ENCODE results near the gene SDHA. TPM values are rescaled to one million over a fixed set of nuclear protein-coding genes. Genes with fewer than 3 reads are reported as not detected.

SDHA gene
- polyA plus RNA-seq, 6 donors from 2014 or later = 145 to 224 (median 180) TPM

DNA sequence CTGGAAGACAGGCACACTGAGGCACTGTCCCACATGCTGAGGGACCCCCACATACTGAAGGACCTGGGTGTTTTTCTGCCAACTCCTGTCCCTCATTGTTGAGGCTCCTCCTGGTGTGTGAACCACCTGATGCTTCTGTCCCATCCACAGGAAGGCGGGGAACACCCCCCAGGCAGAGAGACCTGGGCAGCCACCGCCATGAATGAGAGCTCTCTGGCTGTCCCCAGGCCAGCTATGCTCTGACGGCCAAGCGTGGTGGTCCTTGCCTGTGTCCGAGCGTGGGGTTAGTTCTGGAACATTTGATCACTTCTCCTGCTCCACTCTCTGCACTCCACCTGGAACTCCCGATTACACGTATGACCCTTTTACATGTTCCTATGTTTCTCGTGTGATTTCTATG lies 38.7 kb upstream of the SDHA start:
- no peaks in the 10 kb centered on the region for H3K4me1 Mint-ChIP-seq

GRCh38 chr5:180286-180918 lies 37.7 kb upstream of the SDHA start:
- no peaks in the 10 kb centered on the region for H3K36me3 Mint-ChIP-seq
- H3K27me3 Mint-ChIP-seq = peaks cover 0 to 18% (median 0%) of the 10 kb centered on the region in 3 donors
- DNase-seq (no peak), ATAC-seq (ENCODE audit: low read depth in 2 of 2) (no peak)
- H3K9me3 Mint-ChIP-seq = no peaks in the 10 kb centered on the region
- H3K4me3 Mint-ChIP-seq = no peak overlapping the region
- H3K4me1 Mint-ChIP-seq = no peaks in the 10 kb centered on the region
- H3K27ac Mint-ChIP-seq = peak overlapping the region in 1 of 6 donors; percentile 52

More for the DNA sequence above, 38.7 kb upstream of the SDHA start:
- no peak for DNase-seq
- no peak overlapping the region for H3K27ac Mint-ChIP-seq
- H3K36me3 Mint-ChIP-seq = no peaks in the 10 kb centered on the region
- H3K4me3 Mint-ChIP-seq = no peak overlapping the region
- no peaks in the 10 kb centered on the region for H3K9me3 Mint-ChIP-seq
- no peak for ATAC-seq (ENCODE audit: low read depth in 2 of 2)
- H3K27me3 Mint-ChIP-seq = peaks cover 0 to 18% (median 0%) of the 10 kb centered on the region in 3 donors

DNA sequence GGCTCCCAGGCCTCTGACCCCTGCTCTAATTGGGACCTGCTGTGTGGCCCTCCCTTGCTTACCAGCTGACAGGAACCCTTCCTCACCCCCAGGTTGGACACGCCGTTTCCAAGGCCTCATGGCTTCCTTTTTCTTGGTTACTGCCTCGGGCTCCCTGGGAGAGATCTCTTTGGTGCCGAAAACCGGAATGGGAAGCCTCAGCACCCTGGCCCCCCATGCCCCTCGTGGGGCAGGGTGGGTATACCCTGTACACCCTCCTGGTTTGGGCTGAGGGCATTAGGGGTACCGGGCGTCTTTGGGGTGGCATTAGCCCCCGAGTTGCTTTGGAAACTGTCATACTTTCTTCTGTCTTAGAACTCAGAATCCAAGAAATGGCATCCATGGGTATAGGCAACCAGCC lies 37.0 kb upstream of the SDHA start:
- Mint-ChIP-seq H3K4me3 (no peak overlapping the region), H3K4me1 (no peaks in the 10 kb centered on the region), H3K27ac (peak overlapping the region in 2 of 6 donors; percentile 33 to 52)

GRCh38 chr5:181566-181965 lies 36.6 kb upstream of the SDHA start:
- DNase-seq = no peak
- H3K27ac Mint-ChIP-seq = no peak overlapping the region
- H3K4me3 Mint-ChIP-seq = no peak overlapping the region
- H3K27me3 Mint-ChIP-seq = peaks cover 0 to 18% (median 0%) of the 10 kb centered on the region in 3 donors
- H3K4me1 Mint-ChIP-seq = no peaks in the 10 kb centered on the region
- no peaks in the 10 kb centered on the region for H3K36me3 Mint-ChIP-seq
- ATAC-seq (ENCODE audit: low read depth in 2 of 2) = no peak
- no peaks in the 10 kb centered on the region for H3K9me3 Mint-ChIP-seq

More for the DNA sequence above, 37.0 kb upstream of the SDHA start:
- DNase-seq (no peak), ATAC-seq (ENCODE audit: low read depth in 2 of 2) (no peak)
- peaks cover 0 to 18% (median 0%) of the 10 kb centered on the region in 3 donors for H3K27me3 Mint-ChIP-seq
- H3K9me3 Mint-ChIP-seq = no peaks in the 10 kb centered on the region
- no peaks in the 10 kb centered on the region for H3K36me3 Mint-ChIP-seq

DNA sequence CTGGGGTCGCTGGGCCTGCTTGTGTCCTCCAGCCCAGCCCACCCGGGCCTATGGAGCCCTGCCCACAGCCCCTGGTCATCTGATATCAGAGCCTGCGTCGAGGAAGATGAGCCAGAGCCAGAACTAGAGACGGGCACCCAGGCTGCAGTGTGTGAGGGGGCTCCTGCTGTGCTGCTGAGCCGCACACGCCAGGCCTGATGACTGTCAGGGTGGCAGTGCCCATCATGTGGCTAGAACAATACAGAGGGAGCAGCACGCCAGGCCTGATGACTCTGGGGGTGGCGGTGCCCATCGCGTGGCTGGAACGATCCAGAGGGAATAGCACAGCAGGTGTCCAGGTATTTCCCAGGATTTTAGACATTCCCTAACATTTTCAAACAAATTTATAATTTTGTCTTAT lies 36.0 kb upstream of the SDHA start:
- no peak for ATAC-seq (ENCODE audit: low read depth in 2 of 2)
- Mint-ChIP-seq H3K27me3 (peaks cover 0 to 18% (median 0%) of the 10 kb centered on the region in 3 donors), H3K36me3 (no peaks in the 10 kb centered on the region), H3K4me3 (no peak overlapping the region), H3K27ac (no peak overlapping the region), H3K4me1 (no peaks in the 10 kb centered on the region), H3K9me3 (no peaks in the 10 kb centered on the region)
- no peak for DNase-seq

GRCh38 chr5:184471-184870 lies 33.6 kb upstream of the SDHA start:
- Mint-ChIP-seq H3K4me3 (no peak overlapping the region), H3K9me3 (no peaks in the 10 kb centered on the region), H3K4me1 (peaks cover 7 to 10% (median 7%) of the 10 kb centered on the region in 3 donors), H3K27me3 (peaks cover 5 to 15% (median 5%) of the 10 kb centered on the region in 3 donors), H3K27ac (peak overlapping the region in 1 of 6 donors; percentile 26), H3K36me3 (no peaks in the 10 kb centered on the region)
- DNase-seq (no peak), ATAC-seq (ENCODE audit: low read depth in 2 of 2) (no peak)

DNA sequence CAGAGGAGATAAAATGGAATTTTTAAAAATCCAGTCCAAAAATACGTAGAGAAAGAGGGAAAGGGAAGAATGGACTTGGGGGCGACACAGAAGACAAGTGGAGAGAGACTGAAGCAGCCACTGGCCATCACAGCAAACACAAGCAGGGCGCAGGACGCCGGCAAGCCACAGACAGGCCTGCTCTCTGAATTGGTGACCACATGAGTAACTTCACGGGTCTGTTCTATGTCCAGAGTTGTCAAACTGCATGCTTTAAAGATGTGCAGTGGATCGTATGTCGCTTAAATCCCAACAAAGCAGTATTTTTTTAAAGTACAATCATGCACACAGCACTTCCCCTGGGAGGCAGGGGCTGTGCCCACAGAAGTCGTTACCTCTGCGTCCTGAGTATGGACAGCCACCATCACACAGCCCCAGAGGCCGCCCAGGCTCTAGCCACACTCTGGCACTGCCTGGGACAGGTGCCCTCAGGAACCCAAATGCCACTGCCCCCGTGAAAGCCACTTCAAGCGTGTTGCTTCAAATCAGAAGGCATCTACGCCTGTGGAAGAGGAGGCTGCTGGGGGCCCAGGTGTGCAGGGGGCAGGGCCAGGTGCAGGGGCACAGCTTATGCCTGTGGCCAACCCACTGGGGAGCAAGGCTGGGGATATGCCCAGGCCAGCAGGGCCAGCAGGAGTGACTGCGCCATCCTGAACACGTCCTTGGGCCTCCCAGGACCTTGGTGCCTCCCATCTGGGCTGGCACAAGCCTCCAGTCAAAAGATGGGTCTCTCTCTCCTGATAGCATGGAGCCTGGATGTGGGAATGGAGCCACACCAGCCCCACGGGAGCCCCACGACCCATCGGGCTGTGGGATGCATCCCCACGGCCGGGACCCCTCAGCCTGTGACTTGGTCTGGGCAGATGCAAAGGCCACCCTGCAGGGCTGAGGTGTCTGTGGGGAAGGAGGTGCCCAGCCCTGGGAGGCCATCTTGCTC lies 32.7 kb upstream of the SDHA start:
- H3K27me3 Mint-ChIP-seq = peaks cover 5 to 15% (median 7%) of the 10 kb centered on the region in 3 donors
- peaks cover 10 to 11% (median 10%) of the 10 kb centered on the region in 3 donors for H3K4me1 Mint-ChIP-seq
- ATAC-seq (ENCODE audit: low read depth in 2 of 2) (no peak), DNase-seq (no peak)
- H3K9me3 Mint-ChIP-seq = no peaks in the 10 kb centered on the region
- no peak overlapping the region for H3K4me3 Mint-ChIP-seq
- H3K36me3 Mint-ChIP-seq = no peaks in the 10 kb centered on the region
- no peak overlapping the region for H3K27ac Mint-ChIP-seq

DNA sequence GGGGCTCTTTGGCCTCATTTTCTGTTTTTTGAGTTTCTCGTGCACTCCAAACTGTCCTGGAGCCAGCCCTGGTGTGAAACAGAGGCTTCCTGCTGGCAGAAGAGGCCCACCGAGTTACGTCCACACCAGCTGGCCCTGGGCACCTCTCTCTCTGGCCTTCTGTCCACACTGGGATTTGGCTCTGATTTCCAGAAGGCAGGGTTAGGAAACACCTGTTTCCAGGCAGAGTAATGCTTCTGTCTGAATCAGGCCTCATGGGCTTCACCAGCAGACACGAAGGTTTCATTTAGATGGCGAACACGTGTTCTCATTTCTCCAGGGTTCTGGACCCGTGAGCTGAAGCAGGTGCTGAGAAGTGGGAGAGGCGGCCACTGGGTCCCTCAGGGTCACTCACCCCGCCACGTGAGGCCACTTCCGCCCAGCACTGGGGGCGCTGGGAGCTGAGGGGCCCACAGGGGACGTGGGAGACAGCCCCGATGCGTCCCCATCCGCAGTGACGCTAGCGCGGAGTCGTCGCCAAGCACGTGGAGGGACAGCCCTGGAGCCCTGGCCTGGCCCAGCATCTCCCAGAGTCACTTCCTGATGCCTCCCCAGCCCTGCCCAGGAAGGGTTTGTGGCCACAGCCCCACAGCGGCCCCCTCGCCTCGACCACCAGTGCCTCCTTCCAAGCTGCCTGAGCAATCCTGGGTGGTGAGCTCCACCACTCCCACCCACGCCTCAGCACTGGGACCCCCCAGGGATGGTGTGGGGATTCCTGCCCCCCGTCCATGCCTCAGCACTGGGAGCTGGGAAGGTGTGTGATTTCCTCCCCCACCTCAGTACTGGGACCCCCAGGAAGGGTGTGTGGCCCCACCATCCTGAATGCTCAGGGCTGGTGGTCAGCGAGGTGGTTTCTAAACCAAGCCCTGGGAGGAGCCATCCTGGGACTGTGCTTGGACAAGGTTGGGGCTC lies 31.8 kb upstream of the SDHA start:
- Mint-ChIP-seq H3K36me3 (no peaks in the 10 kb centered on the region), H3K27me3 (peaks cover 8 to 9% (median 9%) of the 10 kb centered on the region in 3 donors), H3K4me3 (peak overlapping the region in 1 of 8 donors; percentile 15), H3K27ac (no peak overlapping the region), H3K4me1 (peaks cover 12 to 15% (median 15%) of the 10 kb centered on the region in 3 donors), H3K9me3 (no peaks in the 10 kb centered on the region)
- no peak for DNase-seq
- no peak for ATAC-seq (ENCODE audit: low read depth in 2 of 2)

DNA sequence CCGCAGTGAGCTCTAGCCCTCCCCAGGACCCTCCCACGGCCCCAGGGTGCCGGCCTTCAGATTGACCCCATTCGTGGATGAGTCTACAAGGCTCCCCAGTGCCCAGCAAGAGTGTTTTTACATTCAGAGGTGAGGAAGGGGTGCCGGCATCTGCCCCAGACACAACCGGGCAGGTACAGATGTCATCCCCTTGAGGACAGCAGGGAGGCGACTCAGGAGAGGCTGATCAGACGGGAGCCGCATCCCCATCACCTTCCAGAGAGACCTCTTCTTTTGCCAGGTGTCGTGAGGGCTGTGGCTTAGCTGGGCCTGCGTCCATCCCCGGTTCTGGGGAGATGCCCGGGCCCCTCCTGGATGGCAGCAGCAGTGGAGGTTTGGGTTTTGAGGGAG lies 31.1 kb upstream of the SDHA start:
- no peak for DNase-seq
- Mint-ChIP-seq H3K27ac (no peak overlapping the region), H3K9me3 (no peaks in the 10 kb centered on the region), H3K4me1 (peaks cover 12 to 15% (median 15%) of the 10 kb centered on the region in 3 donors), H3K4me3 (no peak overlapping the region), H3K27me3 (peaks cover 8 to 9% (median 9%) of the 10 kb centered on the region in 3 donors), H3K36me3 (no peaks in the 10 kb centered on the region)
- no peak for ATAC-seq (ENCODE audit: low read depth in 2 of 2)

DNA sequence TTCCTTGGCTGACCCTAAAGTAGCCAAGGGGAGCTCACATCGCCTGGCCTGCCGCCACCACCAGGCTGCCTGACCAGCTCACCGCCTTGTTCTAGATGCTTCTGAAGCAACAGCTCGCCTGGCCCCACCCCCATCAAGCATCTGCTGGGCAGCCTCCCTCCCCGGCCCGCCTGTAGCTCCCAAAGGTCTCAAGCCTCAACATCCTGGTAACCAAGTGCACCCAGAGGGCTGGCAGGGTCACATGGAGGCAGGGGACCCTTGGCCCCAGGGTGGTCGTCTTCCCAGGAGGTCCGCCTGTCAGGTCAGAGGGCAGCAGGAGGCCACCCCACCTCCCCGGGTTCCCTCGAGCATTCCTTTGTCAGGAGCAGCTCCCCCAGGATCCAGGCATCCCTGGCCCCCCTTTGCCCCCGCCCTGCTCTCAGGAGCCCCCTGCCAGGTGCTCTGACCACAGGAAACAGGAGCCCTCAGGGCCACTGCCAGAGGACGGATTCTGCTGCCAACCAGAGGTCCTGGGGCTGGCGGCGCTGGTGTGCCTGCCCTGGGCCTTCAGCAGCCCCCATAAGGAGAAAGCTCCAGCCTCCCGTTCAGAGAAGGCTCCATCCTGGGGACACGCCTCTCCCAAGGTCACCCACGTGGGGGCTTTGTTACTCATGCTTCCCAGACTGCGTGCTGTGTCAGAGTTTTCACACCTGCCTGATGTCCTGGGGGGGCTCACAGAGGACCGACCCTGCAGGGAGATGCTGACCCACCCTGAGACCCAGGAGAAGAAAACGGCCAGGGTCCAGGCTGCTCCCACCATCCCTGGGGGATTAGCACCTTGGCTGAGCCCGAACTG lies 30.3 kb upstream of the SDHA start:
- Mint-ChIP-seq H3K4me1 (peaks cover 12 to 15% (median 15%) of the 10 kb centered on the region in 3 donors), H3K27me3 (peaks cover 8 to 9% (median 9%) of the 10 kb centered on the region in 3 donors), H3K9me3 (no peaks in the 10 kb centered on the region), H3K36me3 (no peaks in the 10 kb centered on the region), H3K27ac (peak overlapping the region in 1 of 6 donors; percentile 44), H3K4me3 (no peak overlapping the region)
- no peak for DNase-seq
- ATAC-seq (ENCODE audit: low read depth in 2 of 2) = no peak

DNA sequence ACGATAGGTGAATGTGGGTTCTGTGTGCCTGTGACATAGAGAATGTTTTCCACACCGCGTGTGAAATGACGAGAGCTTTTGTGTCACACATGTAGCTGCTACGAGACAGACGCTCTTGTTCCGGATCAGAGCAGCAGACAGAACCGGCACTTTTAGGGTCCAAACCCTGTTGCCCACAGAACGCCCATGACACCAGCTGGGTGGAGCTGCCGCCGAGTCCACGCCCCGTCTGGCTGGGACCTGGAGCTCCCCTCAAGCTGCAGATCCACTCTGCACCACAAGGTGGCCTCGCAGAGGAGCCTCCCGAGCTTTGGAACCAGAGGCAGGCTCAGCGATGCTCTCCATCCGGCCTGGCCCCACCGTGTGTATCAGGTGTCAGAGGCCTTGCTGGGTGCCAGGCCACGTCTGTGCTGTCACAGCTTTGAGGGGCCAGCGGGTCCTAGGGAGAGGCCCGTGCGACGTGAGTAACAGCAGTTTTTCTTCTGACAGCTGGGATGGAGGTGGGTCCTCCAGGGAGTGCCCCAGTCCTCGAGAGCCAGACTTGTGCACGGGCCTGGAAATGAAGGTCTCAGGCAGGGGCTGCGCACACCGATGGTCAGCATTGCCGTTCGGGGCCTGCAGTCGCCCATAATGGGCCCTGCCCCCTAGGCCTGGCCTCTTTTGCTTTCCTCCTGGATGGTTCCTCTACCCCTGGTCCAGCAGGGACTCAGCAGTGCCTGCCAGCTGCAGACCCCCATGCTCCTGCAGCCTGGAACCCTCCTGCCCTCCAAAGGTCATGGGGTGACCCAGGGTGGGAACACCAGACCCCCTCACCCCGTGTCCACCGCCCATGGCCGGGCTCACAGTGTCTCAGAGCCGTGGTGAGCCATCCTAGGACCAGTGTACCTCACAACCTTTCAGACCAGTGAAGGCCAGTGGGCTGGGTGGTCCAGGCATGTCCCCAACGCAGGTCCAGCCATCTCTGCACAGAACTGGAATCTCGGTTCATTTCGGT lies 29.3 kb upstream of the SDHA start:
- H3K27ac Mint-ChIP-seq = peak overlapping the region in 4 of 6 donors; percentile 37 to 67 (median 53)
- H3K27me3 Mint-ChIP-seq = peaks cover 8 to 9% (median 9%) of the 10 kb centered on the region in 3 donors
- no peaks in the 10 kb centered on the region for H3K36me3 Mint-ChIP-seq
- DNase-seq (peak; percentile 80), ATAC-seq (ENCODE audit: low read depth in 2 of 2) (peak; percentile 87 to 94)
- no peaks in the 10 kb centered on the region for H3K9me3 Mint-ChIP-seq
- peak overlapping the region in 3 of 8 donors; percentile 34 to 42 (median 35) for H3K4me3 Mint-ChIP-seq
- peaks cover 12 to 15% (median 15%) of the 10 kb centered on the region in 3 donors for H3K4me1 Mint-ChIP-seq
